ENCODE results near the gene CLMN. TPM values are rescaled to one million over a fixed set of nuclear protein-coding genes. Genes with fewer than 3 reads are reported as not detected.

Gene CLMN
- total and polyA plus RNA-seq, 2 experiments from 2014 or later: 3.2 to 5.7 TPM

- no peak for TF ChIP-seq POLR2AphosphoS5 (IDR thresholded peaks at IDR 0.05; ENCODE audit: low read depth)
- no peak for TF ChIP-seq ZNF331 (CRISPR knock-in tag; IDR thresholded peaks at IDR 0.05; ENCODE audit: low read depth)
- no peak for TF ChIP-seq NANOG (IDR thresholded peaks at IDR 0.05; ENCODE audit: borderline replicate concordance)
- no peak for TF ChIP-seq REST (IDR thresholded peaks at IDR 0.05; ENCODE audit: unreplicated experiment)
- no peak for TF ChIP-seq ETS1 (IDR thresholded peaks at IDR 0.05)
Observed at GRCh38 chr14:95232894-95233584, 86.7 kb downstream of the CLMN start (continued).

- Histone ChIP-seq H3K36me3 (ENCODE audit: insufficient read depth) (no peaks in the 10 kb centered on the region), H3F3A (replicated peaks; ENCODE audit: low read depth) (no peaks in the 10 kb centered on the region), H3K9me2 (ENCODE audit: insufficient read depth) (no peaks in the 10 kb centered on the region), H3K27ac (ENCODE audit: low read depth) (no peak overlapping the region), H3K4me3 (no peak overlapping the region), H2AFZ (no peak overlapping the region), H3K79me2 (replicated peaks; ENCODE audit: insufficient read depth) (no peaks in the 10 kb centered on the region), H4K20me1 (replicated peaks; ENCODE audit: insufficient read depth) (no peaks in the 10 kb centered on the region), H3K4me2 (no peak overlapping the region), H3K27me3 (ENCODE audit: insufficient read depth) (no peaks in the 10 kb centered on the region), H3K4me1 (ENCODE audit: insufficient read depth) (no peaks in the 10 kb centered on the region; the same call in 1 of the 2 replicates)
- Mint-ChIP-seq H3K4me3 (no peak overlapping the region), H3K27me3 (ENCODE audit: insufficient read depth, low read depth, poor library complexity) (peaks cover 2% of the 10 kb centered on the region), H3K27ac (no peak overlapping the region), H3K9me3 (no peaks in the 10 kb centered on the region), H3K4me1 (peaks cover 12% of the 10 kb centered on the region), H3K36me3 (ENCODE audit: low read depth) (no peaks in the 10 kb centered on the region)
- ATAC-seq (no peak), DNase-seq (ENCODE audit: low spot score) (no peak)
- TF ChIP-seq EZH2phosphoT487 (IDR thresholded peaks at IDR 0.05; ENCODE audit: unreplicated experiment) (no peak), EZH2 (IDR thresholded peaks at IDR 0.05; ENCODE audit: low read depth, unreplicated experiment) (no peak), JUNB (IDR thresholded peaks at IDR 0.05; ENCODE audit: unreplicated experiment) (no peak), REST (IDR thresholded peaks at IDR 0.05; ENCODE audit: unreplicated experiment) (no peak), ZNF462 (CRISPR knock-in tag; IDR thresholded peaks at IDR 0.05) (no peak)
Observed at GRCh38 chr14:95231966-95232633, 87.6 kb downstream of the CLMN start.
